ENCODE results near the gene SUSD2.
"Not testable (repeated sequence)": the region's sequence is repeated elsewhere in the genome, so short reads cannot be mapped to it uniquely, and the experiment has no call there.

DNA sequence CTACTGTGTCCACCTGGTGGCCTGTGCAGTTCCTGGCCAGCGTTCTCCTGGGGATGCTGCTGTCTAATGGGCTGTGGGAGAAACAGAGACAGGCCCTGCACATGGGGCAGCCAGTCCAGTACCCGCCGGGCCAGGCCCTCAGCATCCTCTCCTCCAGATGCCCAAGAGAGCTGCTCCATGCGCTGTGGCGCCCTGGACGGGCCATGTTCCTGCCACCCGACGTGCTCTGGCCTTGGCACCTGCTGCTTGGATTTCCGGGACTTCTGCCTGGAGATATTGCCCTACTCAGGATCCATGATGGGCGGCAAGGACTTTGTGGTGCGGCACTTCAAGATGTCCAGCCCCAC is 1.6 kb downstream of the SUSD2 start:
- TF ChIP-seq, protein P1, sequence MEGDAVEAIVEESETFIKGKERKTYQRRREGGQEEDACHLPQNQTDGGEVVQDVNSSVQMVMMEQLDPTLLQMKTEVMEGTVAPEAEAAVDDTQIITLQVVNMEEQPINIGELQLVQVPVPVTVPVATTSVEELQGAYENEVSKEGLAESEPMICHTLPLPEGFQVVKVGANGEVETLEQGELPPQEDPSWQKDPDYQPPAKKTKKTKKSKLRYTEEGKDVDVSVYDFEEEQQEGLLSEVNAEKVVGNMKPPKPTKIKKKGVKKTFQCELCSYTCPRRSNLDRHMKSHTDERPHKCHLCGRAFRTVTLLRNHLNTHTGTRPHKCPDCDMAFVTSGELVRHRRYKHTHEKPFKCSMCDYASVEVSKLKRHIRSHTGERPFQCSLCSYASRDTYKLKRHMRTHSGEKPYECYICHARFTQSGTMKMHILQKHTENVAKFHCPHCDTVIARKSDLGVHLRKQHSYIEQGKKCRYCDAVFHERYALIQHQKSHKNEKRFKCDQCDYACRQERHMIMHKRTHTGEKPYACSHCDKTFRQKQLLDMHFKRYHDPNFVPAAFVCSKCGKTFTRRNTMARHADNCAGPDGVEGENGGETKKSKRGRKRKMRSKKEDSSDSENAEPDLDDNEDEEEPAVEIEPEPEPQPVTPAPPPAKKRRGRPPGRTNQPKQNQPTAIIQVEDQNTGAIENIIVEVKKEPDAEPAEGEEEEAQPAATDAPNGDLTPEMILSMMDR (IDR thresholded peaks at IDR 0.05) = not testable (repeated sequence)
- TF ChIP-seq EP300, POLR2AphosphoS5, POLR2A (IDR thresholded peaks at IDR 0.05): not testable (repeated sequence)

All from suprapubic skin (tissue), 4 donors.